Stimulated activated CD8-positive, alpha-beta memory T cell treated with anti-CD3 and anti-CD28 coated beads, Interleukin-15, amount 100 ng/mL, for 4 hours (primary cell): Measurements from ENCODE around the gene SLC22A15.

Source experiments
- DNase-seq, 2 donors: peaks; one replicate each; pipeline ENCODE4 v3.0.0-alpha.2; 2020; ENCODE audit warnings: low read depth in 2 of 2

SLC22A15 gene

DNA sequence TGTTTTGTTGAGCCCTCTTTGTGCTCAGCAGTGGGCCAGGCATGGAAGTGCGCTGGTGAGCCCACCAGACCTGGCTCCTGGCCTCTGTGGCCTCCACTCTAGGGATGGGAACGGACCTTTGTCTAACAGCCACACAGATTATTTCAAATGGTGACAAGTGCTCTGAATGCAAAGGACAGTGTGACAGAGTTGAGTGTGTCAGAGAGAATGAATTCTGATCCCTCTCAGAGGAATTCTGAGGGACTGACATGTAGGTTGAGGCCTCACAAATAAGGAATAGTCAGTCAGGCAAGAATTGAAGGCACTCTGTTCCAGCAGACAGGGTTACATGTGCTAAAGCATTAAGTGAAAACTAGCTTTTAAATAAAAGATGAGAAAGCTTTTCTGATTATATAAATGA lies 123.6 kb downstream of the SLC22A15 start:
- DNase-seq: no peak

DNA sequence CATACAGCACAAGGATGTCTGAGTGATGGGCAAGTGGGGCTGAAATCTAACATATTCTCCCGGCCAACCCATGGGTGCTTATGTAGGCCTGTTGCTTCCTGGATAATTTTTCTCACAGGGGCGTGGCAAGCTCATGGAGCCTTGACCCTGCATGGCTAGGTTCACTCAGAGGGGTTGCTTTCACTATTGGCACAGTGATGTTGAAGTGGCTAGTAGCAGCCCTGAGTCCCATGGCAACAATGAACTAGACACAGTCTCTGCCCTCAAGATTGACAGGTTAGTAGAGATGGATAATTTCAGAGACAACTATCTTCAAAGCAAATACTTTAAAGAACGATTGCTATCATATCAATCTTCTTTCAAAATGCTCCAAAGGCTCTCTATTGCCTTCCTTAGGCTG lies 128.4 kb downstream of the SLC22A15 start:
- DNase-seq: no peak

DNA sequence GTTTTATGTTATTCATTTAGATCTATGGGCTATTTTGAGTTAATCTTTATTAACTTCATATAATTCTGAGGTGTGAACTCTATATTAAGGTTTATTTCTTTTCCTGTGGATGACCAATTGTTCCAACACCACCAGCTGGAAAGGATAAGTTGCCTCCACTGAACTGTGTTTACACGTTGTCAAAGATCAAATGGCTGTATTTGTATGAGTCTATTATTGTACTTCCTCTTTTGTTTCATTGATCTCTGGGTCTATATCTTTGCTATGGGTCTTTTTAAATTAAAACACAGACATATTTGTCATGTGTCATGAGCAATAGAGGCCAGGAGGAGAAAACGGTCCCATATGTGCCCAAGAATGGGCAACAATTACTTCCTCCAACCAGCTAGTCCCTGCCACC lies 129.7 kb downstream of the SLC22A15 start:
- DNase-seq: no peak

- DNase-seq: no peak
These were observed 130.3 kb downstream of the SLC22A15 start for GRCh38 chr1:116106646-116107045.

GRCh38 chr1:116107371-116107770 lies 131.1 kb downstream of the SLC22A15 start:
- no peak for DNase-seq

DNA sequence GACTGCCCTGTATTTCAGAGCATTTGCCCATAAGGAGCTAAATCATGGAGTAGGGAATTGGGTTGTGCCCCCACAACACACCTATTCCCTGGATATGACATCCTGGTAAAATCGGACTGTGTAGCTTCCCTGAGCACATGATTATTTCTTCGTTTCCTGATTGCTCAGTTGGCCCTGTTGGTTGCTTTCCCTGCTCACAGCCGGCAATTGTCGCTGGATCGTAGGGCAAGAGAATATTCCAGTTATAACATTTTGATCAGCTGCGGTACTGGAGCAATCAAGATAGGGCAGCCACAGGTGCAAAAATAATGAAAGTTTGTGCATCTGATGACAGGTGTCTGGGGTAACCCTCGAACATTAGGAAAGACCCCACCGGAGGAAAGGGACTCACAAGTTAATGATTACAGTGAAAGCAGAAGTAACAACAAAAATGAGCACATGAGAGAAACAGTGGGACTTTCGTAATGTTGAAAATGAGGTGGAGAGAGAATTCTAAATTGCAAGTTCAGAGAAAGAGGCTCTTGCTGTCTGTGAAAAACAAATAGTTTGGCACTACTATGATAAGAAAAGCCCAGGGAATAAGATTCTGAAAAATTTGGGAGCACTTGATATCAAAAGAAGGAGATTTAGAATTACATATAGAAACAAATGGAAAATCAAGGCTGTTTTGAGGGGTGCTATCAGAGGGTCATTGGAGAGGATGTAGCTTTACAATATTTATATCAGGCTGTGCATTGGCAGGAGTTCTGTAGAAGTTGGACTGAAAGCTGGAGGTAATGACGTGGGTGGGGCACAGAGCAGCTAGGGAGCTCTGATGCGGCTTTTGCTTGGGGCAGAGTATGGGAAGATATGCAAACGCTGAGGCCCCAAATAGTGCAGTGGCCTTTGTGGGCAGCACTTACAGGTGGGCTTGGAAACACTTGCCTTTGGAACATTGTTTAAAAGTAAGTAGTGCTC lies 134.5 kb downstream of the SLC22A15 start, which contains the start of gene MAB21L3:
TSS of gene MAB21L3 (plus strand) at position 833 of the 957 bp plus-strand sequence. CDS start 1,217 bp downstream, outside the sequence.
- DNase-seq: no peak

DNA sequence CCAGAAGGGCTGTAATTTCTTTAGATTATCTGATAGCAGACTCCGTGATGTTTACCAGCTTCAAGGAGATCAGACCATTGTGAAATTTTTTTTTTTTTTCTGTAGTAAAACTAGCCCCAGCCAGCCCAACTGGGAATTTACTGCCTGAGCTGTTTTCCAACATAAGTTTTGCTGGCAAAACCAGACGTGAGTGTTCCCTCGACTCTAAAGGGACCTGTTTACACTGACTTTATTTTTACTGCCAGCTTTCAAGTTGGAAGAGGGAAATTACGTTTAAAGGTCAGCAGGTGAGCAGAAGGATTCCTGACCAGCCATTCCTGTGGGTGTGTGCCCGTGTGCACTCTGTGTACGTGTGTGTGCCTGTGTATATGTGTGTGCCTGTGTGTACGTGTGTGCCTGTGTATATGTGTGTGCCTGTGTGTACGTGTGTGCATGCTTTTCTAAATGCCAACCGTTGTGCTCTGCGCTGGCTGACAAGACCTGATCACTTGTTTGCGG lies 135.3 kb downstream of the SLC22A15 start:
- no peak for DNase-seq

GRCh38 chr1:116112388-116113140 lies 136.3 kb downstream of the SLC22A15 start:
- no peak for DNase-seq

DNA sequence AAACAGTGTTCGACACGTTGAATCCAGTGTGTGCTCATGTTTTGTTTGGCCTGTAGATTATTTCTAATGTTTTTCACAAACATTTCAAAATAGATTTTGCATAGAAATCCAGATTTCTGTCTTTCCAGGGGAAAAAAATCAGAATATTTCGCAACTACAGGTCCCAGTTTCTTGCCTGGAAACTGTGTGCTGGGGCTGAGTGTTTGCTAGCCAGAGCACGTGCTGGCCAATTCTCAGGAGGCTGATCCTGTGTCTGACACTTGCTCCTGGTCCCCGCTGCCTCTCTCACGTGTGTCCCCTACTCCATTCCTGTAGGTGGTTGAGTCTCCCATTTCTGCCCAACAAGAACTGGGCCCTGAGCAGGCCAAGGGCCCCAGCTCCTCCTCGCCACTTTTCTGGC lies 137.3 kb downstream of the SLC22A15 start:
- no peak for DNase-seq

DNA sequence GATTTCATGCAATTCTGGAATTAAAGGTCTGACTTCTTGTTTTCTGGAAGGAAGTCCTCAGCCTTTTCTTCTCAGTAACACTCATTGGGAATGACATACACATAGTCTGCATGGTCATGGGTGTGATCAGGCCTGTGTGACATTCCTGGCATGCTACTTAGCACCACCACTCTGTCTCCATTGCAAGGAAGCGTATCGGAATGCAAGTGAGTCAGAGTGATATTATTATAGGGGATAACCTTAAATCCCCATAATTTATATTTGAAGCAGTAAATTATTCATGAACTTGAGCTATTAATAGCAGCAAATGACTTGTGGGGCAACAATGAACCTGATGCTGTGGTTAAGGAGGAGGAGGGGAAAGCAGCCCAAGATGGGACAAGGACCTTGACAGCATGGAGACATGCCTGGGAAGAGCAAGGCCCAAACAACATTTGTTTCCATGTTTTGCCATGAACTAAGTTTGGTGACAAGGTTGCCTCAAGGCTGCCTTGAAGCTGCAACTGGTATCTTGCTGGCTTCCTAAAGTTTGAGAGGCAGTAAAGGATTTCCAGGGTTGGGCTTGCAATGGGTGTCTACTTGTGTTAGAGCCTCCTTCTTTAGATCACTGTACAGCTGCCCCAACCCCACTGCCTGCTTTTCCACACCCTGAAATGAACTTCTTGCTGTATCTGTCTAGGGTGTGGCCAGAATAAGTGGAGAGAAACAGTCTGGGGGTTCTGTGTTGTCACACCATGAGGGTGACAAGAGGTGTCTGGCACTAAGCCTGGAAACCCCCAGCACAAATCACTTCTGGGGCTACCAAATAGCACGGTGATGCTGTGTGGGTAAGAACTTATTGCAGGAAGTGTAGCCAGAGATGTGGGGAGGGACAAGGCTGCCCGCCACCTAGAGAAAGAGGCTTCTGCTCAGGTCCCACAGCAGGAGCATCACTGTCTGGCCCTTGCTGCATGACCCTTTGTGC lies 139.4 kb downstream of the SLC22A15 start:
- no peak for DNase-seq

DNA sequence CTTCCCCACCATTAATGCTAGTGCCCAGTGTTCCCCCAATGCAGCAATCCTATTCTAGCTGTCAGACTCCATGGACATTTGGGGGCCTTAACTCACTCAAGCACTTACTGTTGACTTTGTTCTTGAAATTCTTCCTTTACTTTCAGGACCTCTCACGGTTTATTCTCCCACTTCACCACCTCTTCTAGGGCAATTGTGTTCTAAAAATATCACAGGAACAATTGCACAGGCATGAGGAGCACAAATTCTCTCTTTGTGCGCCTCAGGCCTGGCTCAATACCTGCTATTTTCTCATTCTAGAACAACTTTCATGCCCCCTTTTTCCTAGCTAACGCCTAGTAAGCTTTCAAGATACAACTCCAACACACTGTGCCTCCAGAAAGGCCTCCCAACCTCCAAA lies 142.2 kb downstream of the SLC22A15 start:
- no peak for DNase-seq
